ENCODE data around the gene RNF217. TPM values are rescaled to one million over a fixed set of nuclear protein-coding genes. Genes with fewer than 3 reads are reported as not detected.
"Not testable (repeated sequence)": the region's sequence is repeated elsewhere in the genome, so short reads cannot be mapped to it uniquely, and the experiment has no call there.

Gene RNF217
- total RNA-seq, 1 donor from 2014 or later, result 15.2 TPM

DNA sequence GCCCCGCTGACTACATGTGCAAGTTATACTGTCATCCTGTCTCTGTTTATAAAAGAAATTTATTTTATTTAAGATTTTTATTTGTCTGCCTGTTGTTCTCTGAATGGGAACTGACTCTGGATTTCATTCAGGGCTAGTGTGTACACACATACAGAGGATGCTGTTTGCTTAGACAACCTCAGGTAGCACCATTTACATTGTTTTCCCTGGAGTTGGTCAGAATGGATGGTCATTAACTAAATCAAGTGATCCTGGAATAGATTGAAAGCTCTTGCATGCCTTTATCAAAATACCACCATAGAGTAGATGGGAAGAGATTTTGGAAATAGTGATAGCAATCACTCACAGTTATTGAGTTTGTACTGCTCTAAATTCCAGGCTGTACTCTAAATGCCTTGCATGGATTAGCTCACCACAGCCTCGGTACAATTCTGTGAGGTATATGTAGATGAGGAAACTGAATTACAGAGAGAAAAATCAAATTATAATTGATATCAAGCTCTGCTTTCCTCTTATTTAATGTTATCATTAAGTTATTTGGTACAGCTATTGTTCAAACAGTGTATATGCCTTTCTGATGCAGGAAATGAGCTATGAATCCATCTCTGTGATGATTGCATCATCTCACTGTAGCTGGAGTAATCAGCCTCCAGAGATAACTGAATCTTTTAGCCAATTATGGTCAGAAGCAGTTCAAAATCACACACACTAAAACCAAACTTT lies 51.9 kb downstream of the RNF217 start:
- DNase-seq (ENCODE audit: extremely low read depth, low read depth, low spot score), result peak; percentile 4

DNA sequence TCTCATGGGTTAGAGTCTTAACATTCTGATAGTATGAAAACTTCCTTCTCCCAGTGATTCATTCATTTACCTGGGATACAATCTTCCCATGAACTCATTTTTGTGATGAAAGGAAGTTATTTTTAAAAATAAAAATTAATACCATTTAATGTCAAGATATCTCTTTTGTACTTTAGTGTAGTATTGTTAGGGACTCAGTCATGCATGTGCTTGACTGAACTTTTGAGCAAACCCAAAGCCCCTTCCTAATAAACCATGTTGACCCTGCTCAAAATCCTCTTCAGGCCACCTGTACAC lies 52.4 kb downstream of the RNF217 start:
- DNase-seq (ENCODE audit: extremely low read depth, low read depth, low spot score), result no peak

DNA sequence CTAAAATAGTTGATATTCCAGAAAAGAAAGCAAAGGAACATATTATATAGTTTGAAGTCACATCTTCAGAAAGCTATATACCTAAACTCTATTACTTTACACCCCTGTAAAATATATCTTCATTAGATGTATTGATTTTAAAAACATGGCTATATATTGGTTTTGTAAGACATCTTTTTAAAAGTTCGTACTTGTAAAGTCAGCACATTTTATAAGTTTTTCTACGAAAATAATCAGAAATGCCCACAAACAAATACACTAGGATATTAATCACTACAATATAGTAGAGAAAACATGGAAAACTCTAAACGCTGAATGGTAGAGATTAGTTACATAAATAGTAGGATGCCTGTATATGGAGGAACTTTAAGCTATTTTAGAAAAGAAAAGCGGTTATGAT lies 52.9 kb downstream of the RNF217 start:
- no peak for DNase-seq (ENCODE audit: extremely low read depth, low read depth, low spot score)

DNA sequence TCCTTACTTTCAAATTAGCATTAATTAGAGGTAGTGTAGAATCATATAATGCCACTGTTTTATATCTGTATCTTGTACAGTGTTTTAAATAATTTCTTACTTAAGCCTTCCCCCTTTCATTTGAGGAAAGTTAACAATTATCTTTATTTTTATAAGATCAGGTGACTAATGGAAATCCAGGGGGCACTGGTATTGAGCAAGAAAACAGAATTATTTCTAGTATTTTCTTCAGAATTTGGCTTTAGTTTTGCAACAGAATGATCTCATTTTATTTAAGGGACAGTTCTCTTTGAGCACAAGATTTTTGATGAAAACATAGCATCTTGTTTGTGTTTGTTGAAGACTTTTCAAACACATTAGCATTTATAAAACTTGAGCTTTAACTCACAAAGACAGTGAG lies 55.9 kb downstream of the RNF217 start:
- no peak for DNase-seq (ENCODE audit: extremely low read depth, low read depth, low spot score)

DNA sequence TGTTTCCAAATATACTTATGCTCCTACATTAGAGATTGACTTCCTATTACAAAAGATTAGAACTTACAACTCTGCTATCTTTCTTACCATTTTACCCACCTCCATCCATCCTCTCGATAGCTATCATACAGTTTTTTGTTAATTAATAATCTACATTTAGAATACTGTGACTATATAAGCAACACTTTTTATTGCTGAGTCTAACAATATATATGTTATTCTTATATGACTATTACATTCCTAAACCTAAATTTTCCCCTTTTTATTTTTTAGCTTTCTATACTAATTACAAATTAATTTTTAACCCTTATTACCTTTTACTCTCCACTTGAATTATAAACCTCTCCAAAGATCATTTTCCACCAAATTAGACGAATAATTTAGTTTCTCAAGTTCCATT lies 57.0 kb downstream of the RNF217 start:
- no peak for DNase-seq (ENCODE audit: extremely low read depth, low read depth, low spot score)

DNA sequence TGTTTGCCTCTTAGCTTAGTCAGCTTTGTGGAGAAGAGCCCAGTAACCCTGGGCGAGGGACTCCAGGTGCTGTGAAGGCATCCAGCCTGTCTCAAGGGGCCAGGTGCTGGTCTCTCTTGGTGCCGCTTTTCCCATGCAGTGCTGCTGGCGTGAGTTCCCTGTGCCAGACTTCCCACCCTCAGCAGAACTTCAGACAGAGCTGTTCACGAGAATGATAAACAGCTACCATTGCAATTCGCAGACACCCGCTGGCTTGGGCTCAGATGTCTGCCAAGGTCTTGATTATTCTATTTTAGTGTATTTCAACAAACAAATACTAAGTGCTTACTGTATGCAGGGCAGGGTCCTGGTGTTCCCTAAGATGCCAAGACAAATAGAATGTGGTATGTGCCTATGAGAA lies 57.7 kb downstream of the RNF217 start:
- no peak for DNase-seq (ENCODE audit: extremely low read depth, low read depth, low spot score)

DNA sequence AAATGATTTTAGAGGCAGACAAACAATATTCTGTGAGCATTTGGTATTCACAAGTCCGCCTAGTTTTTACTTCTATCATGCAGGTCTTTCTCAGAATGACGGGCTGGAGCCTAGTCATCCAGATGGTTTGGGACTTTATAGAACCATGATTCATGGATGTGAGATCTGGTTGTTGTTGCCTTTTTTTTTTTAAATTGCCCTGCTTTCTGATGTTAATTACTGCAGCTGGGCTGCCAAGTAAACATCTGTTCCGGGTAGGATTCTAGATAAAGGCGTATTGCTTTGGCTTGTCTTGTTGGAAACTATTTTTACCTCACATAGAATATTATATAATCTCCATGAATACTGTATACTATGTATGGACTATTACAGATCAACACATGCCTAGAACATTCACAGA lies 58.1 kb downstream of the RNF217 start:
- no peak for DNase-seq (ENCODE audit: extremely low read depth, low read depth, low spot score)

DNA sequence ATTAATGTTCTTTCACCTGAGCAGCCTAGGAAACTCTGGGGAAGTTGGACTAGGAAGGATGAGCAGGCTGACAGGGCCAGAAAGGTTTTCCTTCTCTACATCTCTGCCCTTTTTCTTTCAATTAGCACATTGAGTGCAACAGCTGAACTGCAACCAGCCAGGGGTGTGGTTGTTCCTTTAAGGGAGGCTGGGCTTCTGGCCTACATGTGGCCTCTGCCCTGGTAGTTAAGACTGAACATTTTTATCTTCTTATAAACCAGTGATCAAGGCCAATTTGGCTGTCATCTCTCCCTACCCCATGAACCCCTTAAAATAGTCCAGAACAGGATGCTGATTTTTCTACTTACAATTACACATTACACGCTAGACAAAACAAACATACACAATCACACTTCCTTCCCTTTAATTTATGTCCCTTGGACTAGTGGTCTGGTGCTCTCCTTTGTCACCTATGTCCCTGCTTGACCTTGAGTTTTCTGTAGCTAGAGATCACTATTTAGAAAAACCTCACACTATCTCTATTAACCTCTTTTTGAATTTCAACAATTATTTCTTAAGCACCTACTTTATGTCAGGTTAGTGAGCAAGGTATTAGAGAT lies 60.3 kb downstream of the RNF217 start:
- DNase-seq (ENCODE audit: extremely low read depth, low read depth, low spot score), result no peak

DNA sequence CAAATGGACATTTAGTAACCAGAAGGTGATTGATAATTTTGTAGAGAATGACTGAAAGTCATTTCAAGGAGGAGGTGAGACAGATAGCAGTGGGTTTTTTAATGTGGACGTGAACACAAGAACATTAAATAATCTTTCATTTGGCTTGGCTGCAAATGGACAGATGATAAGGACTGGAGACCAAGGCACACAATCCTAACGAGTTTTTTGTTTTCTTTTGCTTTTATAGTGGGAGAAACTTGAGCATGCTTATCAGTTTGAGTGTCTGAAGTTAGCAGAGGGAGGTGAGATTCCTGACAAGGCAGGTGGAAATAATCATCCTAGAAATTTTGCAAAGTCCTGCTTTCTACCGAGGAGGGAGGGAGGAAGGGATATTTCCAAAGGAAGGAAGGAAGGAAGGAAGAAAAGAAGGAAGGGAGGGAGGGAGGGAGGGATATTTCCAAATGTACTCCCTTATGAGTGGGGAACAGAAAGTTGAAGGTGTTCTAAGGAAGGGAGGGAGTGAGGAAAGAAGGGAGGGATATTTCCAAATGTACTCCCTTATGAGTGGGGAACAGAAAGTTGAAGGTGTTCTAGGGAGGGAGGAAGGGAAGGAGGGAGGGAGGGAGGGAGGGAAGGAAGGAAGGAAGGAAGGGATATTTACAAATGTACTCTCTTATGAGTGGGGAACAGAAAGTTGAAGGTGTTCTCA lies 63.1 kb downstream of the RNF217 start:
- no peak for DNase-seq (ENCODE audit: extremely low read depth, low read depth, low spot score)

DNA sequence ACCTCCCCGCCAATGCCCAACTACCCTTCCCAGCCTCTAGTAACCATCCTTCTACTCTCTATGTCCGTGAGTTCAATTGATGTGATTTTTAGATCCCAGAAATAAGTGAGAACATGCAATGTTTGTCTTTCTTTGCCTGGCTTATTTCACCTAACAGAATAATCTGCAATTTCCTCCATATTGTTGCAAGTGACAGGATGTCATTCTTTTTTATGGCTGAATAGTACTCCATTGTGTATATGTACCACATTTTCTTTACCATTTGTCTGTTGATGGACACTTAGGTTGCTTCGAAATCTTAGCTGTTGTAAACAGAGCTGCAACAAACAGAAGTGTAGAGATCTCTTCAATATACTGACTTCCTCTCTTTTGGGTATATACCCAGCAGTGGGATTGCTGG lies 65.0 kb downstream of the RNF217 start:
- no peak for DNase-seq (ENCODE audit: extremely low read depth, low read depth, low spot score)

DNA sequence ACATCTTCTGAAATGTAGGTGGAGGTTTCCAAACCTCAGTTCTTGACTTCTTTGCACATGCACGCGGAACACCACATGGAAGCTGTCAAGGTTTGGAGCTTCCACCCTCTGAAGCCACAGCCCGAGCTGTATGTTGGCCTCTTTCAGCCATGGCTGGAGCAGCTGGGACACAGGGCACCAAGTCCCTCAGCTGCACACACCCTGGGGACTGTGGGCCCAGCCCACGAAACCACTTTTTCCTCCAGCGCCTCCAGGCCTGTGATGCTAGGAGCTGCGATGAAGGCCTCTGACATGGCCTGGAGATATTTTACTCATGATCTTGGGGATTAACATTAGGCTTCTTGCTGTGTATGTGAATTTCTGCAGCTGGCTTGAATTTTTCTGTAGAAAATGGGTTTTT lies 68.7 kb downstream of the RNF217 start:
- DNase-seq (ENCODE audit: extremely low read depth, low read depth, low spot score), result no peak

DNA sequence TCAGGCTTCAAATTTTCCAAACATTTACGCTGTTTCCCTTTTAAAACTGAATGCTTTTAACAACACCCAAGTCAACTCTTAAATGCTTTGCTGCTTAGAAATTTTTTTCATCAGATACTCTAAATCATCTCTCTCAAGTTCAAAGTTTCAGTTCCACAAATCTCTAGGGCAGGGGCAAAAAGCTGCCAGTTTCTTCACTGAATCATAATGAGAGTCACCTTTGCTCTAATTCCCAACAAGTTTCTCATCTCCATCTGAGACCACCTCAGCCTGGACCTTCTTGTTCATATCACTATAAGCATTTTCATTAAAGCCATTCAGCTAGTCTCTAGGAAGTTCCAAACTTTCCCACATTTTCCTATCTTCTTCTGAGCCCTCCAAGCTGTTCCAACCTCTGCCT lies 69.1 kb downstream of the RNF217 start:
- no peak for DNase-seq (ENCODE audit: extremely low read depth, low read depth, low spot score)

DNA sequence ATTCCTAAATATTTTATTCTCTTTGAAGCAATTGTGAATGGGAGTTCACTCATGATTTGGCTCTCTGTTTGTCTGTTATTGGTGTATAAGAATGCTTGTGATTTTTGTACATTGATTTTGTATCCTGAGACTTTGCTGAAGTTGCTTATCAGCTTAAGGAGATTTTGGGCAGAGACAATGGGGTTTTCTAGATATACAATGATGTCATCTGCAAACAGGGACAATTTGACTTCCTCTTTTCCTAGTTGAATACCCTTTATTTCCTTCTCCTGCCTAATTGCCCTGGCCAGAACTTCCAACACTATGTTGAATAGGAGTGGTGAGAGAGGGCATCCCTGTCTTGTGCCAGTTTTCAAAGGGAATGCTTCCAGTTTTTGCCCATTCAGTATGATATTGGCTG lies 72.7 kb downstream of the RNF217 start:
- not testable (repeated sequence) for DNase-seq (ENCODE audit: extremely low read depth, low read depth, low spot score)

DNA sequence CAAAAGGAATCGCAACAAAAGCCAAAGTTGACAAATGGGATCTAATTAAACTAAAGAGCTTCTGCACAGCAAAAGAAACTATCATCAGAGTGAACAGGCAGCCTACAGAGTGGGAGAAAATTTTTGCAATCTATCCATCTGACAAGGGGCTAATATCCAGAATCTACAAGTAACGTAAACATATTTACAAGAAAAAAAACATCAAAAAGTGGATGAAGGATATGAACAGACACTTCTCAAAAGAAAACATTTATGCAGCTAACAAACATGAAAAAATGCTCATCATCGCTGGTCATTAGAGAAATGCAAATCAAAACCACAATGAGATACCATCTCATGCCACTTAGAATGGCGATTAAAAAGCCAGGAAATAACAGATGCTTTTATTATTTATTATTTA lies 74.2 kb downstream of the RNF217 start:
- DNase-seq (ENCODE audit: extremely low read depth, low read depth, low spot score), result not testable (repeated sequence)

DNA sequence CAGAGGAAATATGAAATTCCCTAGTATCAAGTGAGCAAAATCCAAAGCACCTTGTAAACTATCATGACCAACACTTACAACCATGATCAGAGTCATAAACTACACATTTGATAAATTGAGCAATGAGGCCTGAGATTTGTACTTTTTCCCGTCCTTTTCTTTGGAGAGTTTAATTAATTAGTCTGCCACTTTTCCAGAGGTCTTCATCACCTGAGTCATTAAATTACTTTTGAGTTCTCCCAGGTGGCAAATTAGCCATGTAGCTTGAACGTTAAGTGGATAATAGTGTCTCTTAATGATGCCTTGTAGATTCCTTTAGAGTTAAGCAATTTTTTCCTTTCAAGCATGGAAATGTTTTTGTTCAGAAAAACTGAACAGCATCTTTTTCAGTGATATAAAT lies 75.6 kb downstream of the RNF217 start:
- DNase-seq (ENCODE audit: extremely low read depth, low read depth, low spot score), result no peak

DNA sequence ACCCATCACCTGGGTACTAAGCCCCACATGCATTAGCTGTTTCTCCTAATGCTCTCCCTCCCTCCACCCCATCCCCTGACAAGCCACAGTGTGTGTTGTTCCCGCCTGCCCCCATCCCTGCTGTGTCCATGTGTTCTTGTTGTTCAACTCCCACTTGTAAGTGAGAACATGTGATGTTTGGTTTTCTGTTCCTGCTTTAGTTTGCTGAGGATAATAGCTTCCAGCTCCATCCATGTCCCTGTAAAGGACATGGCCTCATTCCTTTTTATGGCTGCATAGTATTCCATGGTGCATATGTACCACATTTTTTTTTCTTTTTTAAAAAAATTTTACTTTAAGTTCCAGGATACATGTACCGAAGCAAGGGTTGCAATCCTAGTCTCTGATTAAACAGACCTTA lies 76.7 kb downstream of the RNF217 start:
- no peak for DNase-seq (ENCODE audit: extremely low read depth, low read depth, low spot score)

DNA sequence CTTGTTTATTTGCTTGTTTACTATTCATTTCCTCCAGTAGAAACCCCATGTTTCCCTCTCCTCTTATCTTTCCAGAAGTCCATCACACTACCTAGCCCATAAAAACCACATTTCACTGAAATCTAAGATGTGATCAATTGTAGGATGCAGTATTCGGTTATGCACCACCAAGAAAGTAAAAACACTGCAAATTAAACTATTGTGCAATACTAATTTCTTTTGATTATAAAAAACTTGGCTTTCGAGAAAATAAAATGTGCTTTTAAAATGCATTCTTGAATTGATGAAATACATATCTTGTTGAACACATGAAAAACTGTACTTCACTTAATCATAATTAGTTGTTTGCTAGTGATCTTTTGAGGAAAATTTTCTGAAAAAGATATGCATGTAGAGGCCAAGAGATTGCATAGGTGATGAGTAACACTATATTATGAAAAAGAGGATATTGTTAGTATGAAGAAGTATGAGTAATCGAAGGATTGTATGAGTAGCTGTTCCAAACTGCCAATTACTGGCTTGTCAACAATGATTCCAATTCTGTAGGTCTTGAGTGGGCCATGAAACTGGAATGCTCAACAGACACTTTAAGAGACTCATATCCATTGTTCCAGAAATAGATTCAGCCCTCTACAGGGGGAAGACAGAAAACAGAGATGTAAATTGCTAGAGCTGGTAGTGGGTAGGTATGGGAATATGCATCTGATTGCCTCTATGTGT lies 79.7 kb downstream of the RNF217 start:
- DNase-seq (ENCODE audit: extremely low read depth, low read depth, low spot score), result no peak

DNA sequence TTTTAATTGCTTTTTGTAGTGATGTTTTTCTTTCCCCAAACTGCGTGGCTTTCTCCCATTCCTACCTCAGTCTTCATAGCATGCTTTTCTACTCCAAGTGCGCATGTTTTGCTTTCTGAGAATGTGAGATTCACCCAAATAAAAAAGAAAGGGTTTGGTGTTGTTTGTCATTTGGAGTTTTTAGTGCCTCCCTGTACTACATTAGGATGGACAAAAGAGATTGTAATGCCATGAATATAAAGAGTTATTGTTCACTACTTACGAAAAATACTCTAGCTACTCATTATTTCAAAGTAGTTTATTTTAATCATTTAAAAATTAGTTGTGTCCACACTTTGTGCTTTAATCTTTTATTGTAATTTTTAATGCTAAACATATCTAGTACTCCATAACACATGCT lies 81.8 kb downstream of the RNF217 start:
- no peak for DNase-seq (ENCODE audit: extremely low read depth, low read depth, low spot score)

DNA sequence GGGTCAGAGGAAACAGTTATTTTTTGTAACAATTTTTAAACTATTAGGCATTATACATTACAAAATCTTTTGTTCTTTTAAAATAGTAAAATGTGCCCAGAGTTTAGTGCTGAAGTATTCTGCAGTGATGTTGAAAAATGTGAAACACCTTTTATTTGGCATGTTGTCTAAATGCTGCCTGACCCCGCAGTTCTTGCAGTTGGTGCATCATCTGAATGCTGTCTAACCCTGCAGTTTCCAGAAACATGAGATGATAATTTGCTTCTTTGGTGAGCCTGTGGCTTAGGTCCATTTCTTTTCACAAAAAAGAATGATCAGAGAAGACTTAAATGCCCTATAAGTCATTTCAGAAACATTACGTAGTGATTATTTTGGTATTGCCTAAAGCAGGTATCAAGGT lies 82.4 kb downstream of the RNF217 start:
- DNase-seq (ENCODE audit: extremely low read depth, low read depth, low spot score), result no peak

DNA sequence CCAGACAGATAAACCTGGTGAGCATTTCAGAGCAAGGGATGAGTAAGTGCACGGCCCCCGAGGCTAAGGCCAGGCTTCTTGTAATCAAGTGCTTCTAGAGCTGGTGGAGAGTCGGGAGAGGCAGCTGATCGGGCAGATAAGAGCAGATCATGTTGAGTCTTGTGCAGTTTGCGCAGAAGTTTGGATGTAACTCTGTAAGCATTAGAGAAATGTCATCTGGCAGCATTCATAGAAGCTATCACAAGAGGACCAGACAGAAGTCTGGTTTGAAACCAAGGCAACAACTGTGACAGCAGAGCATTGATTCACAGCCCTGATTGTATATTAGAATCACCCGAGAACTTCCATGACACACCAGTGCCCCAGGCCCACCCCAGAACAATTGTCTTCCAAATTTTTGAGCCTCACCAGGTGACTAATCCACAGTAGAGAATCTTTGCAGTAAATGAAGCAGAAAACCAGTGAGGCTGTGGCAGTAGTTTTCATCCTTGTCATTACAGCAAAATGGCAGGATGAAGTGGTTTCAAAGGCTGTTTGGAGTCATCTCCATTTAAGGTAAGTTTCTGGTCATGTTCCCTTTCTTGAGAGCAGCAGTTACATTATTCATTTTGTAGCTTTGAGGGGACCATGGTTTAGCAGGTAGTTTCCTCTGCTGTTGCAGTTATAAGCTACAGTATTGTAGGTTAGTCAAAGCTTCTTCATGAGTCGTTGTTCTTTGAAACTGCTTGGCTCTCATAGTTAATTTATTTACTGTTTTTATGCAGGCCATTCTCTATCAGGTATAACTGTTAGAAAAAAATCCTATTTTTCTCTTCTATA lies 84.1 kb downstream of the RNF217 start:
- no peak for DNase-seq (ENCODE audit: extremely low read depth, low read depth, low spot score)

DNA sequence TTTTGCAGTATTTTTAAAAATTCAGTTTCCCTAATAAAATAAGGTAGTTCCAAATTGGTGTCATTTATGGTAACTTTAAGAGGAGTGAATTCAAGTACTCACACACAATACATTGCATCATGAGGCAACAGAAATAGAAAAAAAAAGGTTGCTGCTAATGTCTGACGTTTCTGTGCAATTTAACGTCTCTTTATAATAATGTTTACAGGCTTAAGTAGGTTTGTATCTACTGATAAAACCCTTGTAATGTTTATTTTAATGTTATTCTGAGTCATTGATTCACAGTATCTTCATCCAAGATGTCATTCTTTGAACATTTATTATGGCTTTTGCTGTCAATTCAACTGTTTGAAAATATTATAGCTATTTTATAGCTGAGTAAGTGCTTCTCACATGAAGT lies 86.0 kb downstream of the RNF217 start:
- DNase-seq (ENCODE audit: extremely low read depth, low read depth, low spot score), result no peak
